K562 treated with DMSO at 1 percent for 48 hours (cell line): ENCODE data around the gene ORMDL3. TPM values are rescaled to one million over a fixed set of nuclear protein-coding genes. Genes with fewer than 3 reads are reported as not detected.

ENCODE experiments used
- total RNA-seq: library from RNA; unstranded; fragments of 300-600 nt; gene quantifications from 2 replicates; pipeline ENCODE4 v1.2.3, GENCODE V29; 2022; ENCODE audit warnings: low replicate concordance; ENCODE audit errors: extremely low read depth

Gene ORMDL3
- total RNA-seq, result not detected in 2 replicates

GRCh38 chr17:39927101-39927928, at the start of gene ORMDL3, which contains the start of gene LRRC3C:
Gene ORMDL3 (minus strand): TSS chr17:39927601. CDS start chr17:39924203, 3,398 bp downstream.
Gene LRRC3C (plus strand): TSS chr17:39927732. CDS start chr17:39941524, 13,792 bp downstream.

GRCh38 chr17:39962642-39963220, 35.3 kb upstream of the ORMDL3 start, which contains the start of gene GSDMA:
Gene GSDMA (plus strand): TSS chr17:39963004. CDS start chr17:39965688, 2,684 bp downstream.

Other genes with a start within 250 kb of the ORMDL3 start
- not detected in 2 replicates for gene PGAP3, start 239.5 kb downstream of the ORMDL3 start, total RNA-seq
- not detected in 2 replicates for gene ERBB2, start 227.5 kb downstream of the ORMDL3 start, total RNA-seq
- not detected in 2 replicates for gene MIEN1, start 197.1 kb downstream of the ORMDL3 start, total RNA-seq
- not detected in 2 replicates for gene GRB7, start 189.7 kb downstream of the ORMDL3 start, total RNA-seq
- not detected in 2 replicates for gene IKZF3, start 63.3 kb downstream of the ORMDL3 start, total RNA-seq
- not detected in 2 replicates for gene ZPBP2, start 59.4 kb downstream of the ORMDL3 start, total RNA-seq
- not detected in 2 replicates for gene GSDMB, start 9.0 kb downstream of the ORMDL3 start, total RNA-seq
- not detected in 2 replicates for gene LRRC3C, start 131 bp upstream of the ORMDL3 start, total RNA-seq
- gene GSDMA, start 35.4 kb upstream of the ORMDL3 start, total RNA-seq, result not detected in 2 replicates
- not detected in 2 replicates for gene PSMD3, start 53.2 kb upstream of the ORMDL3 start, total RNA-seq
- not detected in 2 replicates for gene CSF3, start 87.8 kb upstream of the ORMDL3 start, total RNA-seq
- gene MED24, start 126.8 kb upstream of the ORMDL3 start, total RNA-seq, result not detected in 2 replicates
- gene THRA, start 135.4 kb upstream of the ORMDL3 start, total RNA-seq, result not detected in 2 replicates
- not detected in 2 replicates for gene NR1D1, start 173.0 kb upstream of the ORMDL3 start, total RNA-seq
- not detected in 2 replicates for gene MSL1, start 194.4 kb upstream of the ORMDL3 start, total RNA-seq
- gene CASC3, start 212.9 kb upstream of the ORMDL3 start, total RNA-seq, result 202 TPM in 1 of 2 replicates, not detected in the other
- gene RAPGEFL1, start 249.9 kb upstream of the ORMDL3 start, total RNA-seq, result not detected in 2 replicates